GM19372 (cell line): Measurements from ENCODE around the gene ATP11A.

Experiments
- ATAC-seq: cut with Tn5 transposase; IDR thresholded peaks from one replicate; pipeline ENCODE4 v1.9.1; 2021; ENCODE audit warnings: mild to moderate bottlenecking, low read depth, moderate library complexity; ENCODE audit not compliant: unreplicated experiment

The ATP11A gene

GRCh38 chr13:112688560-112689302 is 1.1 kb upstream of the ATP11A start:
- ATAC-seq: no peak

GRCh38 chr13:112690283-112690929 is 568 bp downstream of the ATP11A start:
- peak; percentile 31 for ATAC-seq

GRCh38 chr13:112692104-112692503 is 2.3 kb downstream of the ATP11A start:
- ATAC-seq: no peak

GRCh38 chr13:112692586-112692985 is 2.7 kb downstream of the ATP11A start:
- ATAC-seq: no peak

GRCh38 chr13:112693831-112694497 is 4.1 kb downstream of the ATP11A start:
- ATAC-seq: no peak

GRCh38 chr13:112695121-112695520 is 5.3 kb downstream of the ATP11A start:
- ATAC-seq: no peak

GRCh38 chr13:112696001-112696868 is 6.4 kb downstream of the ATP11A start:
- no peak for ATAC-seq

- ATAC-seq: no peak
Observed at GRCh38 chr13:112696869-112697465, 7.1 kb downstream of the ATP11A start.

GRCh38 chr13:112697756-112698655 is 8.2 kb downstream of the ATP11A start:
- no peak for ATAC-seq

GRCh38 chr13:112699322-112699918 is 9.6 kb downstream of the ATP11A start:
- ATAC-seq: no peak

GRCh38 chr13:112700291-112701060 is 10.6 kb downstream of the ATP11A start:
- ATAC-seq: no peak

- no peak for ATAC-seq
Observed at GRCh38 chr13:112702341-112702985, 12.6 kb downstream of the ATP11A start.

GRCh38 chr13:112702986-112703379 is 13.1 kb downstream of the ATP11A start:
- no peak for ATAC-seq

GRCh38 chr13:112703449-112704284 is 13.8 kb downstream of the ATP11A start:
- ATAC-seq: no peak

- ATAC-seq: no peak
Observed at GRCh38 chr13:112704308-112705145, 14.7 kb downstream of the ATP11A start.

GRCh38 chr13:112705286-112705685 is 15.4 kb downstream of the ATP11A start:
- ATAC-seq: no peak
